HG03378 (cell line): ENCODE results near the gene KNL1.
"Not testable (repeated sequence)": the region's sequence is repeated elsewhere in the genome, so short reads cannot be mapped to it uniquely, and the experiment has no call there.

ENCODE experiments used
- ATAC-seq: cut with Tn5 transposase; IDR thresholded peaks from one replicate; pipeline ENCODE4 v1.9.1; 2021; ENCODE audit warnings: mild to moderate bottlenecking, moderate library complexity; ENCODE audit not compliant: unreplicated experiment

The KNL1 gene

GRCh38 chr15:40647523-40647922 lies 53.5 kb downstream of the KNL1 start:
- ATAC-seq, result no peak

DNA sequence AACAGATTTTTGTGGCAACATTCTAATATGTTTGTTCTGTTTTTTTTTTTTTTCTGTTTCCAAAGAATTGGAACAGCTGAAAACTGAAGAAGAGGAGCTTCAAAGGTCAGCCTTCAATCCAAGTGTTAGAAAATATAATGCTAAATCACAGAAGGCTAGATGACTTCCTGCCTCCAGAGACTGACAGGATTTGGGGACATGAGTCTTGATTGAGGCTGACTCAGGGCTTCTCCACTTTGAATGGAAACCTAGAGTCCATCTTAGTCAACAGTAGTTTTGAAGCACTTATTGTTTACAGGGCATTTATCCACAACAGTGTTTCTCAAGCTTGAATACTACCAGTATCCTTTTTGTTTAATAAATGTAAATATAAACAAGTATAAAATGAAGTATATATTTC lies 56.4 kb downstream of the KNL1 start:
- ATAC-seq, result no peak

DNA sequence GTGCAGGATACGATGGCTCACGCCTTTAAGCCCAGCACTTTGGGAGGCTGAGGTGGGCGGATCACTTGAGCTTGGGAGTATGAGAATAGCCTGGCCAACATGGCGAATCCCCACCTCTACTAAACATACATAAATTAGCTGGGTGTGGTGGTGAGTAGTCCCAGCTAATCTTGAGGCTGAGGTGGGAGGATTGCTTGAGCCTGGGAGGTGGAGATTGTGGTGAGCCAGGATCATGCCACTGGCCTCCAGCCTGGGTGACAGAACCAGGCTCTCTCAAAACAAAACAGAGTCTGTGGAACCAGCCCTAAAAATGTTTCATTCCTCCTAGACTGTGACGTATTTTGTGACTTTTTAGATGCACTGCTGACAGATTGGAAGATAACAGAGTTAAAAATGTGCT lies 66.6 kb downstream of the KNL1 start:
- ATAC-seq, result no peak

DNA sequence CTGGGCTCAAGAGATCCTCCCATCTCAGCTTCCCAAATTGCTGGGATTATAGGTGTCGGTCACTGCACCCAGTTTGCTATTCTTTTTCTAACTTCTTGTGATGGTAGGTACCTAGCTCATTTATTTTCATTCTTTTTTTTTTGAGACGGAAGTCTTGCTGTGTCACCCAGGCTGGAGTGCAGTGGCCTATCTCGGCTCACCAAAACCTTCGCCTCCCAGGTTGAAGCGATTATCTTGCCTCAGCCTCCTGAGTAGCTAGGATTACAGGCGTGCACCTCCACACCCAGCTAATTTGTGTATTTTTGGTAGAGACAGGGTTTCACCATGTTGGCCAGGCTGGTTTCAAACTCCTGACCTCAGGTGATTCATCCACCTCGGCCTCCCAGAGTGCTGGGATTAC lies 70.9 kb downstream of the KNL1 start:
- no peak for ATAC-seq

- not testable (repeated sequence) for ATAC-seq
These were observed 82.2 kb downstream of the KNL1 start for GRCh38 chr15:40676290-40676689.

GRCh38 chr15:40676906-40677305 lies 82.9 kb downstream of the KNL1 start:
- not testable (repeated sequence) for ATAC-seq

GRCh38 chr15:40680151-40680550 lies 86.1 kb downstream of the KNL1 start:
- no peak for ATAC-seq

DNA sequence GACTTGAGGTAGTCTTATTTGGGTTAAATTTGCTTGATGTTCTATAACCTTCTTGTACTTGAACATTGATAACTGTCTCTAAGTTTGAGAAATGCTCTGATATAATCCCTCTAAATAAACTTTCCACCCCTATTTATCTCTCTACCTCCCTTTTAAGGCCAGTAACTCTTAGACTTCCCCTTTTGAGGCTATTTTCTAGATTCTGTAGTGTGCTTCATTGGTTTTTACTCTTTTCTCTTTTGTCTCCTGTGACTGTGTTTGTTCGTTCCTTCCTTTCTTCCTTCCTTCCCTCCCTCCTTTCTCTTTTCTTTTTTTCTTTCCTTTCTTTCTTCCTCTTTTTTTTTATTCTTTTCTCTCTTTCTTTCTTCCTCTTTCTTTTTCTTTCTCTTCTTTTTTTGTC lies 86.9 kb downstream of the KNL1 start:
- ATAC-seq, result not testable (repeated sequence)

DNA sequence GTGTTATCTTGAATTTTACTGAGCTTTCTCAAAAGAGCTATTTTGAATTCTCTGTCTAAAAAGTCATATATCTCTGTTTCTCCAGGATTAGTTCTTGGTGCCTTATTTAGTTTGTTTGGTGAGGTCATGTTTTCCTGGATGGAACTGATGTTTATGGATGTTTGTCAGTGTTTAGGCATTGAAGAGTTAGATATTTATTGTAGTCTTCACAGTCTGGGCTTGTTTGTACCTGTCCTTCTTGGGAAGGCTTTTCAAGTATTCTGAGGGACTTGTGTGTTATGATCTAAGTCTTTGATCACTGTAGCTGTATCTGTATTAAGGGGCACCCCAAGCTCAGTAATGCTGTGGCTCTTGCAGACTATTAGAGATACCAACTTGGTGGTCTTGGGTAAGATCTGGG lies 90.3 kb downstream of the KNL1 start:
- ATAC-seq, result no peak

GRCh38 chr15:40685376-40685775 lies 91.3 kb downstream of the KNL1 start:
- ATAC-seq, result no peak

DNA sequence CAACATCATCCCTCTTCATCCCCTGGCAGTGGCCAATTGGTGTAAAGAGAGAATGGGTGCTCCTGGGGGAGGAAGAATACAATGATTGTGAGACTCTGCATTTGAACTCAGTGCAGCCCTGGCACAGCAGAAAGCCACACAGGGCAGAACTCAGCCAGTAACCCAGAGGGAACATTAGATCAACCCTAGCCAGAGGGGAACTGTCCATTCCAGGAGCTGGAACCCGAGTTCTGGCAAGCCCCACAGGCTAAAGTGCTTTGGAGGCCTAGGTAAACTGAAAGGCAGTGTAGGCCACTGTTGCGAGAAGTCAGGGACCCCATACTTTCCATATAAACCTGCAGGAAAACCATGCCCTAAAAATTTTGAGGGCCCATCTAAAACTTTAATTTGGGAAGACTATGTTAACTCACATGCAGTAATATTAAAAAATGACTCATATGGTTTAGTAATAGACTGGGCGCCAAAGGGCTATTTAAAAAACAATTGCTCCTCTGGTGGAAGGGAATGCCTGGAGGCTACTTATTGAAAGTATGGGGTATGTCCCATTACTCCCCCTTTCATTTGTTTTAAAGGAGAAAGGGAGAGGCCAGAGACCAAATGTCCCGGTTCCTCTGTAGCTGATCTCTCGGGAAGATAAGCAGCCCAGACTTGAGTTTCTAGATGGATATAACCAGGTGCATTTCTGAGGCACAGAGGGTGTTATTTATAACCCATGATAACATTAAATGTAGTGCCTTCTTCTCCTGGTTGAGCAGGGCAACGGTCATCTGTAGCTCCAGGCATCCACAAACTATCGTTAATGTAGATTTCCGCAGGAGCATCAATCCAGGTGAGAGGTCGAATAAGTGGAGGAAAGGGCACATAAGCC lies 95.1 kb downstream of the KNL1 start:
- ATAC-seq, result no peak

- no peak for ATAC-seq
These were observed 97.7 kb downstream of the KNL1 start for GRCh38 chr15:40691737-40692136.

GRCh38 chr15:40693904-40694687 lies 100.0 kb downstream of the KNL1 start:
- peak; percentile 25 for ATAC-seq

DNA sequence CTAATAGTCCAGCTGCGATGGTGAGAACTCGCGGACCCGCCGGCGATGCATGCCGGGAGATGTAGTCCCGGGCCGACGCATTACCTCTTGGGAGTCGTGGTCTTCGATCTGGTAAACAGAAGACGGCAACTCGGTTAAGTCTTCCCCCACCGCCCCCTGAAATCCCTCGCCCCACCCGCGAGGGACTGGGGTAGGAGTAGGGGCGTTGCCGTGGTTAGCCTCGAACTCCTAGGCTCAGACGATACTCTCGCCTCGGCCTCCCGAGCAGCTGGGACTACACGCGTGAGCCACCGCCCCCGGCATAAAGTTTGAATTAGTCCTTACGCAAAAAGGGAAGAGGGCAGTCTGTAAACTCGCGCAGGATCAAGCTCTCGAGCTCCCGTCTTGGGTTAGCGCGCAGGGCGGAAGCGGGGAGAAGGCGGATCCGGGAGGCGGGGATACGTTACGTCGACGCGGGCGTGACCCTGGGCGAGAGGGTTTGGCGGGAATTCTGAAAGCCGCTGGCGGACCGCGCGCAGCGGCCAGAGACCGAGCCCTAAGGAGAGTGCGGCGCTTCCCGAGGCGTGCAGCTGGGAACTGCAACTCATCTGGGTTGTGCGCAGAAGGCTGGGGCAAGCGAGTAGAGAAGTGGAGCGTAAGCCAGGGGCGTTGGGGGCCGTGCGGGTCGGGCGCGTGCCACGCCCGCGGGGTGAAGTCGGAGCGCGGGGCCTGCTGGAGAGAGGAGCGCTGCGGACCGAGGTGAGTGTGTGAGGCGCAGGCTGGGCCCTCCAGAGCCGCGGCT lies 100.8 kb downstream of the KNL1 start, which contains the start of gene RAD51:
Gene RAD51, plus strand, starts transcription at position 487 of the 781 bp plus-strand sequence. CDS start 3,585 bp downstream, outside the sequence.
- ATAC-seq, result peak; percentile 74

DNA sequence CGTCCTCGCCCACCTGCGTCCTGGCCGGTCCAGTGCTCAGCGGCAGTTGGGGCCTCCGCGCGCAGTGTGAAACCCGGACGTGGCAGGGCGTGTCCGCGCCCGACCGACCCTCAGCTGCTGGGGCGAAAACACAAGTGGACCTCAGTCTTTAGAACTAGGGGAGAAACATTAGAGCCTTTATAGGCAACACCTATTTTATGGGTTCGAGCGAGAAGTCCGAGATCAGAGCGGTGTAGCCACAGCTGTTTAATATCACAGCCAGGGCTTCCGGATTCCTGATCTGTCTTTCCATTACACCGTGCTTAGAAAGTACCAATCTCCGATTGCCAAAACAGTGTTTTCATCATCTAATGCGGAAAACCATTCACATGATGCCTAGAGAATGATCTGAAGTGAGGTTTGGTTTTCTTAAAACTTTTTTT lies 101.4 kb downstream of the KNL1 start:
- no peak for ATAC-seq

GRCh38 chr15:40696228-40696627 lies 102.2 kb downstream of the KNL1 start:
- ATAC-seq, result no peak

DNA sequence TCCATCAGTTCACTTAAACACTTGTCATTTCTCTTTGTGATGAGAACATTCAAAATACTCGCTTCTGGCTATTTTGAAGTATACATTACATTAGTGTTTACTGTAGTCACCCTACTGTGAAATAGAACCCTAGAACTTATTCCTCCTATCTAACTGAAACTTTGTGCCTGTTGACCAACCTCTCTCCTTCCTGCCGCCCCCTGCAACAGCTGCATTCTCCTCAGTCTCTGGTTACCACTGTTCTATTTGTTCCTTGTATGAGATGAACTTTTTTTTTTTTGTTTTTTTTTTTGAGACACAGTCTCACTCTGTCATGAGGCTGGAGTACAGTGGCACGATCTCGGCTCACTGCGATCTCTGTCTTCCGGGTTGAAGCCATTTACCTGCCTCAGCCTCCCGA lies 103.9 kb downstream of the KNL1 start:
- no peak for ATAC-seq

DNA sequence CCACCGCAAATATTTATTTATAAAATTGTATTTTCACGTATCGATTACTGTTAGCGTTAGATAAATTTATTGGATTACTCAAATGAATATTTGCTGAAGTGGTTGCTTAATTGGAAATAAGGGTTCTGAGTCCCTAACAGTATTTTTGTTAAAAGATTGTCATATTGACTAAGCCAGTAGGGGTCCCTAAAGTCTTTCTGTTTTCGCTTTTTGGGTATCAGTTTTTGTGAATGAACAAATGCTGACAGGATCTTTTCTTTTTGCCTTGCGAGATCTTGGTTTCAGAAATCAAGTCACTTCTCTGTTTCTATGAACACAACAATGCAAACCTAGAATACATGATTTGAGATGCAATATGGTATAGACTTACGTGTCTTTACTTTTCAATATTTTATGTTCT lies 108.0 kb downstream of the KNL1 start:
- ATAC-seq, result no peak

DNA sequence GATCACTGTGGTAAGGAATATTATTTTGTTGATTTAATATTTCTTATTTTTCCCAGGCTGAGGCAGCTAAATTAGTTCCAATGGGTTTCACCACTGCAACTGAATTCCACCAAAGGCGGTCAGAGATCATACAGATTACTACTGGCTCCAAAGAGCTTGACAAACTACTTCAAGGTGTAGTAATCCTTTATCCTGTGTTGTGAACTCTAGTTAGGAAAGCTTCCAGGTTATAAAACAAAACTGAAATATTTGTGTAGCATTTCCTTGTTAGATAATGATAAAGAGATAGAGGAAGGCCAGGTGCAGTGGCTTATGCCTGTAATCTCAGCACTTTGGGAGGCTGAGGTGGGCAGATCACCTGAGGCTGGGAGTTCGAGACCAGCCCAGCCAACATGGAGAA lies 112.1 kb downstream of the KNL1 start:
- ATAC-seq, result no peak
